Adipose tissue (tissue), 3 donors: ENCODE results near the gene MAT2A. TPM values are rescaled to one million over a fixed set of nuclear protein-coding genes. Genes with fewer than 3 reads are reported as not detected.
"Not testable (repeated sequence)": the region's sequence is repeated elsewhere in the genome, so short reads cannot be mapped to it uniquely, and the experiment has no call there.

Experiments used
- H3K27ac ChIP-seq: one replicate; pipeline ENCODE4 v1.5.1; 2013; ENCODE audit warnings: low read depth, low read length
- WGBS, 3 donors: extraction: QIAGEN DNeasy Blood & Tissue Kit; methylation state at CpG; one replicate each; pipeline ENCODE4 v1.1.7; 2013; 5-methylcytosine and 5-hydroxymethylcytosine counted together
- polyA plus RNA-seq, 3 donors: library from polyadenylated mRNA; stranded (reverse); fragments of 200-250 nt; gene quantifications; one replicate each; pipeline ENCODE4 v1.2.3, GENCODE V29; 2013
- donor health status: healthy with polysubstance abuse.
- donor health status: Bipolar disorder and iron deficiency.
- donor health status: healthy.

The MAT2A gene
- polyA plus RNA-seq, 3 donors: 139 to 362 (median 309) TPM

DNA sequence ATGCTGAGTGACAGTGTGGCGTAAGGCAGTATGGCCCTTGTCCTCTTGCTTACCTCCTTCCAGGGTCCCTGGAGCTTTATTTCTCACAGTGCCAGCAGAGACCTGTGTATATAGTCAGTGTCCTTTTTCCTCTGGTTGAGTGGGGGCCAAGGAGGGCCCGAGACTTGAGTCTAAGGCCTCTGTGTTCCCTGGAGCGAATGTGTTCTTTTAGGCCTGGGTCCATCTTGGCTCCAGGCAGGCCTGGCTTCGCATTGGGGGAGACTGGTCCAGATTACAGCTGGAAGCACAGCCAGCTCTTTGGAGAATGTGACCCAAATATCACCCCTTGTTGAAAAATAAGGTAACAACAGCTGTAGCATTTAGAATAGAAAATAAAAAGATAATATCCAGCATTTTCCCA lies 50.2 kb downstream of the MAT2A start:
- H3K27ac ChIP-seq: no peak overlapping the region
- 66 to 85% (median 73%) methylated on average over 4 of the region's 4 CpGs for WGBS, 3 donors

DNA sequence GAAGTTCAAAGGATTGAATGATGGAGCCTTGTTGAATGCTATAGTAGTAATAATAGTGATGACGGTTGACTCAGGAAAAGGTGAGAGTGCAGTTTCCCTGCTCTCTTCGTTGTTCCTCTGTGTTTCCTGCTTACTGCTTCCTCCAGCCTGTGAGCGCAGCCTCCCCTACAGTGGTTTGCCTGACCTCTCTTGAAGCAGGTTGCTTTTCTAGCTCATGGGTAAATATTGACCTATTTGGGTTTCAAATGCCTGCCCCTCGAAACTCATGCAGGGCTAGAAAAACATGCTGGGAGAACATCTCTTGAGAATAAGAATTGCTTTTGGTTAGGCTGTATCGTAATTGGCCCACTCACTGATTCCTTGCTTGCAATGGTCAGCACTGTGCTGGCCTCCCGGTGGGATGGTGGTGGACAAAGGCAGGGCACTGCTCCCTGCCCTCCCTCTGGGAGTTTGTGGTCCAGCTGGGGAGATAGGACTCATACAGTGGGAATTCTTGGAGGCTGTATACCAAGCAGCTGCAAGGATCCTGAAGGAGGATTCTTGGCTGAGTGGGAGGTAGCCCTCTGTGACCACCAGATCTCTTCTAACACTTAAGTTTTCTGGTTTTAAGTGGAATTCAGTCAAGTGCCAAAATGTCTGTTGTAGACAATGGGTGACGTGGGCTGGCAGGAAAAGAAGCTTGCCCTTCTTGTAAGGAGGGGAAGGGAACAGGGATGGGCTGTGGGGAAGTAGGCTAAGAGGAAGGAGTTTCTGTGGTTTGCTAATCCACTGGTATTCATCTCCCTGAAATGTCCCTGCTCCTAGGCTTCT lies 51.2 kb downstream of the MAT2A start:
- 28 to 40% (median 29%) methylated on average over 7 of the region's 7 CpGs for WGBS, 3 donors

GRCh38 chr2:85590950-85591349 lies 52.0 kb downstream of the MAT2A start:
- 57 to 79% (median 58%) methylated on average over 2 of the region's 2 CpGs for WGBS, 3 donors
- no peak overlapping the region for H3K27ac ChIP-seq

More for the DNA sequence above, 51.2 kb downstream of the MAT2A start:
- H3K27ac ChIP-seq: no peak overlapping the region

DNA sequence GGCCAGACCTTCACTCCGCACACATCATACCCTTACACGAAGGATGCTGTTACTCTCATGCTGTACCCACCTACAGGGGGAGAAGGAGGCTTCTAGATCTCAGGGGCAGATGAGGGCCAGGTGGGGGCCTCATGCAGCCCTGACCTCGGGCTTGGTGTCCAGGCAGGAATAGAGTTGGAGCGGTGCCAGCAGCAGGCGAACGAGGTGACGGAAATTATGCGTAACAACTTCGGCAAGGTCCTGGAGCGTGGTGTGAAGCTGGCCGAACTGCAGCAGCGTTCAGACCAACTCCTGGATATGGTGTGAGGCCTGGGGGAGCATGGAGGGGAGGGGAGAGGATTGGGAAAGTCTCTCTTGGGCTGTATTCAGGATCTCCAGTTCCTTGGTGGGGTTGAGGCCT lies 52.6 kb downstream of the MAT2A start:
- no peak overlapping the region for H3K27ac ChIP-seq
- 63 to 81% (median 72%) methylated on average over 12 of the region's 12 CpGs for WGBS, 3 donors

DNA sequence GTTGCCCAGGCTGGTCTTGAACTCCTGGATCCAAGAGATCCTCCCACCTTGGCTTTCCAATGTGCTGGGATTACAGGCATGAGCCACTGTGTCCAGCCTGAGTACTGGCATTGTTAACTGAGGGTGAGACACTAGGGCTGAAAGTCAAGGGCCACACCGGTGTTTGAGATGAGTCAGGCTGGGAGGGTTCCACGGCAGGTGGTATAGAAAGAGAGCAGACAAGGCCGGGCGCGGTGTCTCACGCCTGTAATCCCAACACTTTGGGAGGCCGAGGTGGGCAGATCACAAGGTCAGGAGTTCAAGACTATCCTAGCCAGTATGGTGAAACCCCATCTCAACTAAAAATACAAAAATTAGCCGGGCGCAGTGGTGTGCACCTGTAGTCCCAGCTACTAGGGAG lies 53.3 kb downstream of the MAT2A start:
- not testable (repeated sequence) for H3K27ac ChIP-seq
- 91 to 95% (median 94%) methylated on average over 9 of the region's 9 CpGs for WGBS, 3 donors

GRCh38 chr2:85593023-85593422 lies 54.1 kb downstream of the MAT2A start:
- H3K27ac ChIP-seq: no peak overlapping the region
- WGBS, 3 donors: 26 to 77% (median 59%) methylated on average over 3 of the region's 3 CpGs

Other genes starting within 250 kb of the MAT2A start
- gene TGOLN2, start 211.2 kb upstream of the MAT2A start, polyA plus RNA-seq: 10 to 100 TPM; 25.9 to 54.4 (median 28.4) TPM
- gene RETSAT, start 184.6 kb upstream of the MAT2A start, polyA plus RNA-seq: 100 to 1,000 TPM in 2 of 3 donors, 10 to 100 TPM in 1; 66.7 to 439 (median 121) TPM
- 100 to 1,000 TPM in 1 of 3 donors, 10 to 100 TPM in 2; 26.7 to 135 (median 27.1) TPM for gene ELMOD3, start 184.4 kb upstream of the MAT2A start, polyA plus RNA-seq
- gene CAPG, start 128.8 kb upstream of the MAT2A start, polyA plus RNA-seq: 100 to 1,000 TPM in 1 of 3 donors, 10 to 100 TPM in 2; 22.2 to 129 (median 76.7) TPM
- gene SH2D6, start 120.5 kb upstream of the MAT2A start, polyA plus RNA-seq: under 1 TPM in 2 of 3 donors, not detected in 1; 0.40 to 0.89 TPM
- gene GGCX, start 22.3 kb downstream of the MAT2A start, polyA plus RNA-seq: 10 to 100 TPM in 2 of 3 donors, 1 to 10 TPM in 1; 9.0 to 31.3 (median 25.5) TPM
- gene VAMP8, start 38.4 kb downstream of the MAT2A start, polyA plus RNA-seq: 100 to 1,000 TPM in 2 of 3 donors, 10 to 100 TPM in 1; 67.7 to 151 (median 138) TPM
- gene VAMP5, start 45.3 kb downstream of the MAT2A start, polyA plus RNA-seq: 100 to 1,000 TPM in 2 of 3 donors, 10 to 100 TPM in 1; 38.7 to 292 (median 145) TPM
- 100 to 1,000 TPM; 177 to 184 (median 177) TPM for gene RNF181, start 56.6 kb downstream of the MAT2A start, polyA plus RNA-seq
- gene TMEM150A, start 63.5 kb downstream of the MAT2A start, polyA plus RNA-seq: 10 to 100 TPM; 23.5 to 30.3 (median 28.4) TPM
- gene C2orf68, start 72.9 kb downstream of the MAT2A start, polyA plus RNA-seq: 10 to 100 TPM; 10.6 to 15.5 (median 14.7) TPM
- gene USP39, start 77.0 kb downstream of the MAT2A start, polyA plus RNA-seq: 10 to 100 TPM; 20.2 to 44.9 (median 31.7) TPM
- 1 to 10 TPM in 2 of 3 donors, not detected in 1; 1.7 to 2.4 TPM for gene SFTPB, start 129.0 kb downstream of the MAT2A start, polyA plus RNA-seq
- 1 to 10 TPM; 1.2 to 4.7 (median 2.3) TPM for gene GNLY, start 155.2 kb downstream of the MAT2A start, polyA plus RNA-seq
- 10 to 100 TPM; 10.2 to 57.5 (median 29.5) TPM for gene ATOH8, start 214.8 kb downstream of the MAT2A start, polyA plus RNA-seq